Measurements from ENCODE around the gene GANC.

DNA sequence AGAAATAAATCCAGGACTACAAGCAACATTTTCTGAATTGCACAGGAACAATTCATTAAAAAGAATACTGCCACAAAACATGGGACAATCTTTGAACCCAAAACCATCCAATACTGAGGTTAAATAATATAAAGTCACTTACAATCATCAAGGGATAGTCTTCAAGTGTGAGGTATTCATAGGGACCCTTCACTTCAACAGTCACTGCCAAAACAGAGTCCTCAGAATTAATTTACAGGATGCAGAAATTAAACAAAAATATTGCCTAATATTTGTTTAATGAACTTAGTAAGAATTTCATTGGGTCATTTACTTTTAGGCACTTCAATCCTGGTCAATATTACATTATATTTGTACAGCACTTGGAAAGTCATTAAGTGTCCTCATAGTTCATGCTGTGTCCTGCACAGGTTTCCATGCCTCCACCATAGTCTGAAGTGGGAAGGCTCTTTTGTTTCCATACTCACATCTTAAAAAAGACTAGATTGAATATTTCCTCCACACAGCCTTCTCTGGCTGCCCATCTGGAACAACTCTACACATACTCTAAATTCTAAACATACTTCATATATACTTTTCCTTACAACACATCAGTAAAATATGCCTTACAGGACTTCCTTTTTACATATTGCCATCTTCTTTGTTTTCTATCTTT, 33.3 kb upstream of the GANC start:
- TF ChIP-seq, protein P1, sequence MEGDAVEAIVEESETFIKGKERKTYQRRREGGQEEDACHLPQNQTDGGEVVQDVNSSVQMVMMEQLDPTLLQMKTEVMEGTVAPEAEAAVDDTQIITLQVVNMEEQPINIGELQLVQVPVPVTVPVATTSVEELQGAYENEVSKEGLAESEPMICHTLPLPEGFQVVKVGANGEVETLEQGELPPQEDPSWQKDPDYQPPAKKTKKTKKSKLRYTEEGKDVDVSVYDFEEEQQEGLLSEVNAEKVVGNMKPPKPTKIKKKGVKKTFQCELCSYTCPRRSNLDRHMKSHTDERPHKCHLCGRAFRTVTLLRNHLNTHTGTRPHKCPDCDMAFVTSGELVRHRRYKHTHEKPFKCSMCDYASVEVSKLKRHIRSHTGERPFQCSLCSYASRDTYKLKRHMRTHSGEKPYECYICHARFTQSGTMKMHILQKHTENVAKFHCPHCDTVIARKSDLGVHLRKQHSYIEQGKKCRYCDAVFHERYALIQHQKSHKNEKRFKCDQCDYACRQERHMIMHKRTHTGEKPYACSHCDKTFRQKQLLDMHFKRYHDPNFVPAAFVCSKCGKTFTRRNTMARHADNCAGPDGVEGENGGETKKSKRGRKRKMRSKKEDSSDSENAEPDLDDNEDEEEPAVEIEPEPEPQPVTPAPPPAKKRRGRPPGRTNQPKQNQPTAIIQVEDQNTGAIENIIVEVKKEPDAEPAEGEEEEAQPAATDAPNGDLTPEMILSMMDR (conservative IDR thresholded peaks at IDR 0.05; ENCODE audit: low read length) = no peak
- TF ChIP-seq EZH2phosphoT487 (IDR thresholded peaks at IDR 0.05; ENCODE audit: borderline replicate concordance, low read depth, low read length) = no peak
